ENCODE data around the gene NMNAT3.

Gene NMNAT3

GRCh38 chr3:139653582-139653981 is 24.2 kb downstream of the NMNAT3 start:
- Histone ChIP-seq H3K36me3 (ENCODE audit: insufficient read depth, low read length) (no peaks in the 10 kb centered on the region), H3K4me2 (ENCODE audit: insufficient read depth, low read length) (no peak overlapping the region), H3K9me3 (ENCODE audit: insufficient read depth, low read length, severe bottlenecking) (no peaks in the 10 kb centered on the region), H4K20me1 (ENCODE audit: insufficient read depth, low read length) (no peaks in the 10 kb centered on the region), H2AFZ (ENCODE audit: low read depth, low read length) (no peak overlapping the region), H3K9ac (ENCODE audit: low read depth, low read length) (no peak overlapping the region), H3K27me3 (ENCODE audit: insufficient read depth, low read length, poor library complexity) (peaks cover 3% of the 10 kb centered on the region), H3K27ac (ENCODE audit: low read length) (no peak overlapping the region), H3K4me1 (ENCODE audit: insufficient read depth, low read length) (no peaks in the 10 kb centered on the region), H3K4me3 (ENCODE audit: low read depth in 1 of 2, low read length in 2 of 2) (no peak overlapping the region), H3K79me2 (ENCODE audit: insufficient read depth, low read length) (no peaks in the 10 kb centered on the region)
- DNase-seq (no peak), ATAC-seq (ENCODE audit: insufficient read depth, low read depth) (no peak)
- TF ChIP-seq CTCF (IDR thresholded peaks at IDR 0.05; ENCODE audit: borderline replicate concordance, extremely low read depth, low read length, poor library complexity, severe bottlenecking): no peak

GRCh38 chr3:139652561-139652960 is 25.2 kb downstream of the NMNAT3 start:
- TF ChIP-seq CTCF (IDR thresholded peaks at IDR 0.05; ENCODE audit: borderline replicate concordance, extremely low read depth, low read length, poor library complexity, severe bottlenecking) (no peak), EZH2 (IDR thresholded peaks at IDR 0.05; ENCODE audit: borderline replicate concordance, low read depth, low read length, severe bottlenecking) (no peak)
- Histone ChIP-seq H3K9me3 (ENCODE audit: insufficient read depth, low read length, severe bottlenecking) (no peaks in the 10 kb centered on the region), H3K27ac (ENCODE audit: low read length) (no peak overlapping the region), H2AFZ (ENCODE audit: low read depth, low read length) (no peak overlapping the region), H3K27me3 (ENCODE audit: insufficient read depth, low read length, poor library complexity) (peaks cover 3% of the 10 kb centered on the region), H3K9ac (ENCODE audit: low read depth, low read length) (no peak overlapping the region), H3K4me3 (ENCODE audit: low read depth in 1 of 2, low read length in 2 of 2) (no peak overlapping the region), H3K4me2 (ENCODE audit: insufficient read depth, low read length) (no peak overlapping the region), H3K36me3 (ENCODE audit: insufficient read depth, low read length) (no peaks in the 10 kb centered on the region), H3K4me1 (ENCODE audit: insufficient read depth, low read length) (no peaks in the 10 kb centered on the region), H4K20me1 (ENCODE audit: insufficient read depth, low read length) (no peaks in the 10 kb centered on the region), H3K79me2 (ENCODE audit: insufficient read depth, low read length) (no peaks in the 10 kb centered on the region)
- no peak for DNase-seq
- no peak for ATAC-seq (ENCODE audit: insufficient read depth, low read depth)

GRCh38 chr3:139647866-139648435 is 29.8 kb downstream of the NMNAT3 start:
- Histone ChIP-seq H4K20me1 (ENCODE audit: insufficient read depth, low read length) (no peaks in the 10 kb centered on the region), H3K4me2 (ENCODE audit: insufficient read depth, low read length) (no peak overlapping the region), H2AFZ (ENCODE audit: low read depth, low read length) (no peak overlapping the region), H3K27ac (ENCODE audit: low read length) (no peak overlapping the region), H3K9ac (ENCODE audit: low read depth, low read length) (no peak overlapping the region), H3K36me3 (ENCODE audit: insufficient read depth, low read length) (no peaks in the 10 kb centered on the region), H3K79me2 (ENCODE audit: insufficient read depth, low read length) (no peaks in the 10 kb centered on the region), H3K9me3 (ENCODE audit: insufficient read depth, low read length, severe bottlenecking) (no peaks in the 10 kb centered on the region), H3K4me1 (ENCODE audit: insufficient read depth, low read length) (no peaks in the 10 kb centered on the region), H3K4me3 (ENCODE audit: low read depth in 1 of 2, low read length in 2 of 2) (no peak overlapping the region), H3K27me3 (ENCODE audit: insufficient read depth, low read length, poor library complexity) (no peaks in the 10 kb centered on the region)
- ATAC-seq (ENCODE audit: insufficient read depth, low read depth) (no peak), DNase-seq (no peak)
- TF ChIP-seq EZH2 (IDR thresholded peaks at IDR 0.05; ENCODE audit: borderline replicate concordance, low read depth, low read length, severe bottlenecking) (no peak), CTCF (IDR thresholded peaks at IDR 0.05; ENCODE audit: borderline replicate concordance, extremely low read depth, low read length, poor library complexity, severe bottlenecking) (no peak)

- no peak overlapping the region for H3K9ac ChIP-seq (ENCODE audit: low read depth, low read length)
- H3K9me3 ChIP-seq (ENCODE audit: insufficient read depth, low read length, severe bottlenecking): no peaks in the 10 kb centered on the region
- no peak overlapping the region for H3K4me2 ChIP-seq (ENCODE audit: insufficient read depth, low read length)
- H3K36me3 ChIP-seq (ENCODE audit: insufficient read depth, low read length): no peaks in the 10 kb centered on the region
- DNase-seq (no peak), ATAC-seq (ENCODE audit: insufficient read depth, low read depth) (no peak)
- H3K27ac ChIP-seq (ENCODE audit: low read length): no peak overlapping the region
- H3K4me3 ChIP-seq (ENCODE audit: low read depth in 1 of 2, low read length in 2 of 2): no peak overlapping the region
- H4K20me1 ChIP-seq (ENCODE audit: insufficient read depth, low read length): no peaks in the 10 kb centered on the region
- H2AFZ ChIP-seq (ENCODE audit: low read depth, low read length): no peak overlapping the region
- TF ChIP-seq EZH2 (IDR thresholded peaks at IDR 0.05; ENCODE audit: borderline replicate concordance, low read depth, low read length, severe bottlenecking) (no peak), CTCF (IDR thresholded peaks at IDR 0.05; ENCODE audit: borderline replicate concordance, extremely low read depth, low read length, poor library complexity, severe bottlenecking) (no peak)
- H3K4me1 ChIP-seq (ENCODE audit: insufficient read depth, low read length): no peaks in the 10 kb centered on the region
- no peaks in the 10 kb centered on the region for H3K27me3 ChIP-seq (ENCODE audit: insufficient read depth, low read length, poor library complexity)
- H3K79me2 ChIP-seq (ENCODE audit: insufficient read depth, low read length): no peaks in the 10 kb centered on the region
These were observed 31.3 kb downstream of the NMNAT3 start for GRCh38 chr3:139646512-139646911.

Measured in DND-41 (cell line).